GM15510 (cell line): ENCODE results near the gene ZNF638.

Experiments
- POLR2A ChIP-seq: IDR thresholded peaks from 3 replicates; pipeline ENCODE4 v1.6.1; 2011; ENCODE audit warnings: borderline replicate concordance; ENCODE audit not compliant: insufficient read length; ENCODE audit errors: extremely low read depth

ZNF638 gene

GRCh38 chr2:71419976-71420375 is 88.4 kb downstream of the ZNF638 start:
- no peak for TF ChIP-seq POLR2A

- TF ChIP-seq POLR2A, result no peak
Observed at GRCh38 chr2:71422786-71423185, 91.2 kb downstream of the ZNF638 start.

GRCh38 chr2:71423817-71424420 is 92.3 kb downstream of the ZNF638 start:
- TF ChIP-seq POLR2A, result no peak

- TF ChIP-seq POLR2A, result no peak
Observed at GRCh38 chr2:71426721-71427120, 95.1 kb downstream of the ZNF638 start.

GRCh38 chr2:71428472-71429383 is 97.1 kb downstream of the ZNF638 start:
- no peak for TF ChIP-seq POLR2A

GRCh38 chr2:71446505-71446904 is 114.9 kb downstream of the ZNF638 start:
- TF ChIP-seq POLR2A, result no peak

GRCh38 chr2:71449343-71449742 is 117.8 kb downstream of the ZNF638 start:
- no peak for TF ChIP-seq POLR2A

- TF ChIP-seq POLR2A, result no peak
Observed at GRCh38 chr2:71451705-71452104, 120.1 kb downstream of the ZNF638 start.

GRCh38 chr2:71452565-71452964 is 121.0 kb downstream of the ZNF638 start:
- TF ChIP-seq POLR2A, result no peak

GRCh38 chr2:71453404-71454220 is 122.0 kb downstream of the ZNF638 start, which contains the start of gene DYSF:
TSS of gene DYSF (plus strand) at chr2:71453561.
- TF ChIP-seq POLR2A, result no peak

GRCh38 chr2:71454221-71455010 is 122.8 kb downstream of the ZNF638 start:
- TF ChIP-seq POLR2A, result no peak

- TF ChIP-seq POLR2A, result no peak
Observed at GRCh38 chr2:71455011-71455740, 123.6 kb downstream of the ZNF638 start.

- no peak for TF ChIP-seq POLR2A
Observed at GRCh38 chr2:71455741-71456569, 124.4 kb downstream of the ZNF638 start.

- no peak for TF ChIP-seq POLR2A
Observed at GRCh38 chr2:71456617-71457016, 125.0 kb downstream of the ZNF638 start.
